OCI-LY1 (cell line): ENCODE data around the gene SLC39A13.

ENCODE experiments used
- H2AFZ ChIP-seq: fragments of 200-600 bp; sonication (generic), shearing (Covaris generic); 2 replicates; pipeline ENCODE4 v1.6.0; 2014; ENCODE audit warnings: antibody characterized with exemption, mild to moderate bottlenecking, low read length
- H3F3A ChIP-seq: fragments of 200-600 bp; sonication (generic), shearing (Covaris generic); 2 replicates; pipeline ENCODE4 v1.6.0; 2014; ENCODE audit warnings: mild to moderate bottlenecking, antibody characterized with exemption, low read length, moderate library complexity; ENCODE audit not compliant: insufficient read depth
- H3K27ac ChIP-seq: fragments of 200-600 bp; sonication (generic); 2 replicates; pipeline ENCODE4 v1.5.1; 2014; ENCODE audit warnings: low read length, mixed run types, mild to moderate bottlenecking, low read depth; ENCODE audit not compliant: poor library complexity, severe bottlenecking
- H3K27me3 ChIP-seq: fragments of 200-600 bp; sonication (generic); 2 replicates; pipeline ENCODE4 v1.6.0; 2014; ENCODE audit warnings: antibody characterized with exemption, mild to moderate bottlenecking, low read length, moderate library complexity; ENCODE audit not compliant: insufficient read depth
- H3K36me3 ChIP-seq: fragments of 200-600 bp; sonication (generic); 2 replicates; pipeline ENCODE4 v1.6.1; 2014; ENCODE audit warnings: mild to moderate bottlenecking, antibody characterized with exemption, low read length, moderate library complexity, mixed read lengths; ENCODE audit not compliant: insufficient read depth
- H3K4me1 ChIP-seq: fragments of 200-600 bp; sonication (generic); 2 replicates; pipeline ENCODE4 v1.5.1; 2014; ENCODE audit warnings: mild to moderate bottlenecking, low read length, moderate library complexity; ENCODE audit not compliant: insufficient read depth, severe bottlenecking
- H3K4me2 ChIP-seq: fragments of 200-600 bp; sonication (generic), shearing (Covaris generic); 2 replicates; pipeline ENCODE4 v1.6.1; 2014; ENCODE audit warnings: low read length
- H3K4me3 ChIP-seq: fragments of 200-600 bp; sonication (generic); 2 replicates; pipeline ENCODE4 v1.5.1; 2014; ENCODE audit warnings: low read length, low read depth, mild to moderate bottlenecking, mixed read lengths; ENCODE audit not compliant: poor library complexity, severe bottlenecking
- H3K79me2 ChIP-seq: fragments of 200-600 bp; shearing (Covaris generic); 2 replicates; pipeline ENCODE4 v1.6.1; 2016; ENCODE audit warnings: mixed run types, low read length, mixed read lengths; ENCODE audit not compliant: insufficient read depth
- H3K9ac ChIP-seq: fragments of 200-600 bp; sonication (generic), shearing (Covaris generic); 2 replicates; pipeline ENCODE4 v1.6.1; 2014; ENCODE audit warnings: mild to moderate bottlenecking, low read length, mixed read lengths
- H3K9me2 ChIP-seq: fragments of 200-600 bp; sonication (generic), shearing (Covaris generic); 2 replicates; pipeline ENCODE4 v1.6.1; 2014; ENCODE audit warnings: low read depth, mild to moderate bottlenecking, low read length, mixed read lengths
- H3K9me3 ChIP-seq: fragments of 200-600 bp; shearing (Covaris generic); 2 replicates; pipeline ENCODE4 v1.6.1; 2014; ENCODE audit warnings: low read length, mixed read lengths
- H4K20me1 ChIP-seq: fragments of 200-600 bp; sonication (generic), shearing (Covaris generic); 2 replicates; pipeline ENCODE4 v1.6.0; 2016; ENCODE audit warnings: mild to moderate bottlenecking, low read length; ENCODE audit not compliant: insufficient read depth
- EZH2 ChIP-seq: fragments of 200-600 bp; sonication (generic), shearing (Covaris generic); IDR thresholded peaks from 2 replicates; pipeline ENCODE4 v1.8.0; 2017; ENCODE audit warnings: borderline replicate concordance, mixed run types, mild to moderate bottlenecking, antibody characterized with exemption, low read length, moderate library complexity, mixed read lengths
- TF ChIP-seq, protein P1 (sequence below): fragments of 200-600 bp; sonication (generic), shearing (Covaris generic); IDR thresholded peaks from 2 replicates; pipeline ENCODE4 v1.5.1; 2017; ENCODE audit warnings: mild to moderate bottlenecking, antibody characterized with exemption, low read length, moderate library complexity, mixed read lengths

SLC39A13 gene

DNA sequence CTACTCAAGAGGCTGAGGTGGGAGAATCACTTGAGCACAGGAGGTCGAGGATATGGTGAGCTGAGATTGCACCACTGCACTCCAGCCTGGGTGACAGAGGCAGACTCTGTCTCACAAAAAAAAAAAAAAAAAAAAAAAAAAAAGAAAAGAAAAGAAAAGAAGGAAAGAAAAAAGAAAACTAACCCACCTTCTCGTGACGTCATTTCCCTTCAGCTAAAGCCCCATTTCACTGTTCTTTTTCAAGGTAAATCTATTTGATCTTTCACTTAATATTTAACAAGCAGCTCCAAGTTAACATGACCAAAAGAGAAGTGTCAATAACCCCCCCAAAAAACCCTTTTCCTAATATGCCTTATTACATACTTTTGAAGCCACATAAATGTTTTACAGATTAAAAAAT is 35.4 kb downstream of the SLC39A13 start:
- Histone ChIP-seq H3K4me1 (peaks cover 15% of the 10 kb centered on the region), H2AFZ (peak overlapping the region; percentile 45; the same call in 1 of the 2 replicates), H3K4me3 (no peak overlapping the region), H4K20me1 (no peaks in the 10 kb centered on the region), H3K79me2 (no peaks in the 10 kb centered on the region), H3K36me3 (no peaks in the 10 kb centered on the region), H3K9ac (no peak overlapping the region), H3F3A (no peaks in the 10 kb centered on the region), H3K27me3 (no peaks in the 10 kb centered on the region), H3K9me2 (no peaks in the 10 kb centered on the region), H3K27ac (no peak overlapping the region), H3K9me3 (no peaks in the 10 kb centered on the region), H3K4me2 (peak overlapping the region; percentile 32; the same call in 1 of the 2 replicates)
- no peak for TF ChIP-seq EZH2
- TF ChIP-seq, protein P1, sequence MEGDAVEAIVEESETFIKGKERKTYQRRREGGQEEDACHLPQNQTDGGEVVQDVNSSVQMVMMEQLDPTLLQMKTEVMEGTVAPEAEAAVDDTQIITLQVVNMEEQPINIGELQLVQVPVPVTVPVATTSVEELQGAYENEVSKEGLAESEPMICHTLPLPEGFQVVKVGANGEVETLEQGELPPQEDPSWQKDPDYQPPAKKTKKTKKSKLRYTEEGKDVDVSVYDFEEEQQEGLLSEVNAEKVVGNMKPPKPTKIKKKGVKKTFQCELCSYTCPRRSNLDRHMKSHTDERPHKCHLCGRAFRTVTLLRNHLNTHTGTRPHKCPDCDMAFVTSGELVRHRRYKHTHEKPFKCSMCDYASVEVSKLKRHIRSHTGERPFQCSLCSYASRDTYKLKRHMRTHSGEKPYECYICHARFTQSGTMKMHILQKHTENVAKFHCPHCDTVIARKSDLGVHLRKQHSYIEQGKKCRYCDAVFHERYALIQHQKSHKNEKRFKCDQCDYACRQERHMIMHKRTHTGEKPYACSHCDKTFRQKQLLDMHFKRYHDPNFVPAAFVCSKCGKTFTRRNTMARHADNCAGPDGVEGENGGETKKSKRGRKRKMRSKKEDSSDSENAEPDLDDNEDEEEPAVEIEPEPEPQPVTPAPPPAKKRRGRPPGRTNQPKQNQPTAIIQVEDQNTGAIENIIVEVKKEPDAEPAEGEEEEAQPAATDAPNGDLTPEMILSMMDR: no peak

GRCh38 chr11:47445840-47446239 is 37.5 kb downstream of the SLC39A13 start:
- no peaks in the 10 kb centered on the region for H4K20me1 ChIP-seq
- H3K27ac ChIP-seq: no peak overlapping the region
- TF ChIP-seq EZH2: no peak
- TF ChIP-seq, protein P1: no peak
- no peaks in the 10 kb centered on the region for H3F3A ChIP-seq
- no peaks in the 10 kb centered on the region for H3K9me2 ChIP-seq
- H3K36me3 ChIP-seq: no peaks in the 10 kb centered on the region
- H3K4me3 ChIP-seq: no peak overlapping the region
- no peak overlapping the region for H3K4me2 ChIP-seq
- H3K4me1 ChIP-seq: peaks cover 15% of the 10 kb centered on the region
- H3K79me2 ChIP-seq: no peaks in the 10 kb centered on the region
- no peak overlapping the region for H3K9ac ChIP-seq
- H3K27me3 ChIP-seq: no peaks in the 10 kb centered on the region
- no peaks in the 10 kb centered on the region for H3K9me3 ChIP-seq
- no peak overlapping the region for H2AFZ ChIP-seq

DNA sequence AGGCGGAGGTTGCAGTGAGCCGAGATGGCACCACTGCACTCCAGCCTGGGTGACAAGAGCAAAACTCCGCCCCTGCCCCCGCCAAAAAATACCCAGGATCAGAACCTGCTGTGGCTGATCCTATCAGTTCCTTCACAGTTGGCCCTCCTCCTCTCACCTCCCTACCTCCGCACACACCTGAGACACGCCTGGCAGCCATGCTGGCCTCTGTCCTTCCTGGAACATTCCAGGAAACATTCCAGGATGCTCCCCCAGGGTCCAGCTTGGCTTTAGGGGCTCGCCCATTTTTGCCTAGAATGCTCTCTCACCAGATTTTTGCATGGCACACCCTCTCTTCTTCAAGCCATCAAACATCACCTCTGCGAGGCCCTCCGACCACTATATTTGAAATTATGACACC is 38.4 kb downstream of the SLC39A13 start:
- no peaks in the 10 kb centered on the region for H3K9me2 ChIP-seq
- no peaks in the 10 kb centered on the region for H4K20me1 ChIP-seq
- TF ChIP-seq EZH2: no peak
- TF ChIP-seq, protein P1: no peak
- no peaks in the 10 kb centered on the region for H3K36me3 ChIP-seq
- H3K9me3 ChIP-seq: no peaks in the 10 kb centered on the region
- H3F3A ChIP-seq: no peaks in the 10 kb centered on the region
- H3K27me3 ChIP-seq: no peaks in the 10 kb centered on the region
- H3K4me2 ChIP-seq: no peak overlapping the region
- no peak overlapping the region for H3K27ac ChIP-seq
- H3K9ac ChIP-seq: no peak overlapping the region
- no peaks in the 10 kb centered on the region for H3K79me2 ChIP-seq
- H2AFZ ChIP-seq: no peak overlapping the region
- no peak overlapping the region for H3K4me3 ChIP-seq
- peaks cover 15% of the 10 kb centered on the region for H3K4me1 ChIP-seq
